Gastrocnemius medialis (tissue), 4 donors: ENCODE results near the gene MICU2.

Experiments used
- CTCF ChIP-seq, 5 experiments: fragments of 450-650 bp in 3 of 5; fragments of 200-600 bp in 2 of 5; sonication (generic) in 2 of 5; IDR thresholded peaks in 4 of 5; conservative IDR thresholded peaks in 1 of 5; 1 replicate in 4 of 5; 2 replicates in 1 of 5; pipeline ENCODE4 v1.5.1; 2016 to 2019; ENCODE audit warnings: antibody characterized with exemption in 5 of 5, mild to moderate bottlenecking in 3 of 5, moderate library complexity in 3 of 5
- POLR2A ChIP-seq, 2 donors: fragments of 450-650 bp; IDR thresholded peaks; one replicate each; pipeline ENCODE4 v1.6.1; 2017; ENCODE audit warnings: antibody characterized with exemption in 2 of 2, mild to moderate bottlenecking in 2 of 2, moderate library complexity in 2 of 2

- TF ChIP-seq CTCF (IDR thresholded peaks at IDR 0.05 in 4 of 5, conservative IDR thresholded peaks at IDR 0.05 in 1 of 5) (no peak), POLR2A (IDR thresholded peaks at IDR 0.05) (no peak)
Measured at GRCh38 chr13:21450936-21451335, 153.0 kb downstream of the MICU2 start.
